ENCODE measurements around the gene FARS2. TPM values are rescaled to one million over a fixed set of nuclear protein-coding genes. Genes with fewer than 3 reads are reported as not detected.

The FARS2 gene
- total and polyA plus RNA-seq, 9 of the 15 experiments (the other 6 are each of a cell fraction or from before 2014, with no cell fraction given) = 16.5 to 62.2 (median 27.0) TPM

GRCh38 chr6:5260661-5261544 lies at the start of gene FARS2, which contains the start of gene LYRM4 (continued):
- no peak for TF ChIP-seq U2AF1 (optimal IDR thresholded peaks at IDR 0.05; ENCODE audit: low read depth, low read length)
- TF ChIP-seq OTX1 (CRISPR knock-in tag; IDR thresholded peaks at IDR 0.05) = peak; percentile 68; the same call in 1 of the 2 replicates
- no peak for TF ChIP-seq GABPA (tag; conservative IDR thresholded peaks at IDR 0.05; ENCODE audit: low read depth)
- no peak for TF ChIP-seq MECOM (CRISPR knock-in tag; IDR thresholded peaks at IDR 0.05)
- TF ChIP-seq ZNF143 (CRISPR knock-in tag; IDR thresholded peaks at IDR 0.05) = peak; percentile 52; the same call in 1 of the 2 replicates
- peak in 1 of 2 experiments; percentile 65; a peak in 2 of 4 replicates for TF ChIP-seq MLLT1 (IDR thresholded peaks at IDR 0.05)
- peak; percentile 98 for TF ChIP-seq NKRF (IDR thresholded peaks at IDR 0.05; ENCODE audit: borderline replicate concordance)
- TF ChIP-seq FOXK2 (conservative IDR thresholded peaks at IDR 0.05 in 1 of 2, IDR thresholded peaks at IDR 0.05 in 1 of 2; ENCODE audit: low read depth in 2 of 2) = peak; percentile 73 to 83; a peak in 3 of 4 replicates
- 0 out of 2 replicates have a peak, but pooled peaks have one; percentile 29 for TF ChIP-seq JUN (IDR thresholded peaks at IDR 0.05; ENCODE audit: borderline replicate concordance, low read depth, low read length)
- TF ChIP-seq JUN (CRISPR knock-in tag; IDR thresholded peaks at IDR 0.05; ENCODE audit: borderline replicate concordance) = no peak
- no peak for TF ChIP-seq ZNF717 (CRISPR knock-in tag; IDR thresholded peaks at IDR 0.05)
- peak; percentile 98 to 99 for TF ChIP-seq MNT (conservative IDR thresholded peaks at IDR 0.05)
- TF ChIP-seq POLR2H (tag; IDR thresholded peaks at IDR 0.05; ENCODE audit: low read depth) = 0 out of 2 replicates have a peak, but pooled peaks have one; percentile 9
- peak; percentile 76 for TF ChIP-seq GMEB1 (CRISPR knock-in tag; IDR thresholded peaks at IDR 0.05)
- TF ChIP-seq ARID1B (IDR thresholded peaks at IDR 0.05) = 0 out of 2 replicates have a peak, but pooled peaks have one; percentile 17
- no peak for TF ChIP-seq ZNF707 (CRISPR knock-in tag; conservative IDR thresholded peaks at IDR 0.05)
- 0 out of 2 replicates have a peak, but pooled peaks have one; percentile 38 for TF ChIP-seq HEY1 (CRISPR knock-in tag; IDR thresholded peaks at IDR 0.05; ENCODE audit: borderline replicate concordance)
- peak; percentile 91 for TF ChIP-seq TBP (optimal IDR thresholded peaks at IDR 0.05; ENCODE audit: low read depth, low read length)
- TF ChIP-seq ZNF586 (CRISPR knock-in tag; conservative IDR thresholded peaks at IDR 0.05) = no peak
- TF ChIP-seq C11orf30 (IDR thresholded peaks at IDR 0.05; ENCODE audit: low read depth) = peak; percentile 98
- 0 out of 2 replicates have a peak, but pooled peaks have one; percentile 30 for TF ChIP-seq ZNF24 (IDR thresholded peaks at IDR 0.05)
